Transverse colon (tissue), 4 donors: ENCODE measurements around the gene SRPK2.
"Not testable (repeated sequence)": the region's sequence is repeated elsewhere in the genome, so short reads cannot be mapped to it uniquely, and the experiment has no call there.

Source experiments
- CTCF ChIP-seq, 5 experiments: fragments of 200-600 bp in 3 of 5; fragments of 450-650 bp in 2 of 5; sonication (generic) in 3 of 5; IDR thresholded peaks; 1 replicate in 2 of 5; 2 replicates in 3 of 5; pipeline ENCODE4 v1.5.1; 2016 to 2017; ENCODE audit warnings: antibody characterized with exemption in 5 of 5, inconsistent platforms in 3 of 5, mild to moderate bottlenecking in 2 of 5, moderate library complexity in 1 of 5
- EP300 ChIP-seq: sonication (generic); formaldehyde crosslinking; IDR thresholded peaks from one replicate; pipeline ENCODE4 v1.6.1; 2017; ENCODE audit warnings: antibody characterized with exemption, low read depth
- POLR2A ChIP-seq: fragments of 450-650 bp; IDR thresholded peaks from one replicate; pipeline ENCODE4 v1.6.1; 2016; ENCODE audit warnings: antibody characterized with exemption, mild to moderate bottlenecking, moderate library complexity
- POLR2AphosphoS5 ChIP-seq, 3 donors: sonication (generic); formaldehyde crosslinking; IDR thresholded peaks; one replicate each; pipeline ENCODE4 v1.6.1; 2016; ENCODE audit warnings: antibody characterized with exemption in 3 of 3

GRCh38 chr7:105360149-105360548 is 28.6 kb downstream of the SRPK2 start:
- TF ChIP-seq EP300; CTCF (IDR thresholded peaks at IDR 0.05); POLR2AphosphoS5 (IDR thresholded peaks at IDR 0.05); POLR2A: not testable (repeated sequence)
